Astrocyte (in vitro differentiated cells and primary cell): Measurements from ENCODE around the gene HMGN3.

Experiments used
- CTCF ChIP-seq: IDR thresholded peaks from 2 replicates; pipeline ENCODE4 v1.5.1; 2011; ENCODE audit warnings: low read depth, mild to moderate bottlenecking, inconsistent platforms, low read length, moderate library complexity; ENCODE audit not compliant: insufficient read depth
- EZH2 ChIP-seq: IDR thresholded peaks from 2 replicates; pipeline ENCODE4 v1.6.1; 2012; ENCODE audit warnings: mild to moderate bottlenecking, low read length, inconsistent platforms; ENCODE audit not compliant: insufficient read depth

- TF ChIP-seq CTCF, result no peak
- no peak for TF ChIP-seq EZH2
These were observed 30.7 kb downstream of the HMGN3 start for GRCh38 chr6:79203753-79204253.
